HEK293 (cell line): ENCODE results near the gene KLHL4.

Experiments
- CTCF ChIA-PET: fragments of 350-600 bp; formaldehyde crosslinking; extraction: SDS; loops from one replicate; lab custom pipeline; 2021; ENCODE audit warnings: antibody characterized with exemption; lab: Yijun Ruan, JAX
- POLR2A ChIA-PET: fragments of 300-600 bp; formaldehyde crosslinking; extraction: SDS; loops from one replicate; lab custom pipeline; 2020; ENCODE audit warnings: antibody characterized with exemption, inconsistent platforms; lab: Yijun Ruan, JAX
- H3K27ac ChIP-seq: fragments of 200-500 bp; sonication (Bioruptor generic); 2 replicates; pipeline ENCODE4 v1.5.1; 2014; ENCODE audit warnings: low read depth, low read length, control low read depth, inconsistent platforms; ENCODE audit errors: extremely low read depth
- H3K36me3 ChIP-seq, 2 experiments: fragments of 200-500 bp in 1 of 2; sonication (Bioruptor generic) in 1 of 2; 1 replicate in 1 of 2; 2 replicates in 1 of 2; pipeline ENCODE4 v1.5.1; 2014 to 2017; ENCODE audit warnings: inconsistent platforms in 2 of 2, low read length in 2 of 2; ENCODE audit not compliant: control insufficient read depth in 2 of 2, insufficient read depth in 1 of 2
- H3K4me1 ChIP-seq: fragments of 200-500 bp; sonication (Bioruptor generic); 2 replicates; pipeline ENCODE4 v1.5.1; 2014; ENCODE audit warnings: mild to moderate bottlenecking, low read length, inconsistent platforms; ENCODE audit not compliant: control insufficient read depth, insufficient read depth
- H3K4me3 ChIP-seq: 2 replicates; pipeline ENCODE4 v1.5.1; 2011; ENCODE audit warnings: low read depth, mild to moderate bottlenecking, control low read depth, low read length, moderate library complexity
- H3K9me3 ChIP-seq: fragments of 200-500 bp; sonication (Bioruptor generic); 2 replicates; pipeline ENCODE4 v1.5.1; 2014; ENCODE audit warnings: low read depth, low read length, inconsistent platforms; ENCODE audit not compliant: control insufficient read depth, insufficient read depth
- EGR2 ChIP-seq: fragments of 450-650 bp; formaldehyde crosslinking; IDR thresholded peaks from 2 replicates; pipeline ENCODE4 v1.5.1; 2016; ENCODE audit warnings: low read depth, missing biosample characterization, missing genetic modification characterization
- OVOL3 ChIP-seq: fragments of 450-650 bp; formaldehyde crosslinking; IDR thresholded peaks from 2 replicates; pipeline ENCODE4 v1.5.1; 2016; ENCODE audit warnings: missing biosample characterization, missing genetic modification characterization
- TRIM28 ChIP-seq: IDR thresholded peaks from 2 replicates; pipeline ENCODE4 v1.6.1; 2011; ENCODE audit warnings: low read length, control low read depth, borderline replicate concordance
- ZBTB21 ChIP-seq: fragments of 450-650 bp; formaldehyde crosslinking; IDR thresholded peaks from 2 replicates; pipeline ENCODE4 v1.5.1; 2017; ENCODE audit warnings: missing biosample characterization, missing genetic modification characterization
- ZBTB7A ChIP-seq: fragments of 450-650 bp; formaldehyde crosslinking; IDR thresholded peaks from 2 replicates; pipeline ENCODE4 v1.5.1; 2016; ENCODE audit warnings: low read depth, missing biosample characterization, missing genetic modification characterization
- ZFHX2 ChIP-seq: fragments of 450-650 bp; formaldehyde crosslinking; conservative IDR thresholded peaks from 2 replicates; pipeline ENCODE4 v1.5.1; 2016; ENCODE audit warnings: missing biosample characterization, missing genetic modification characterization
- ZFP69B ChIP-seq: fragments of 450-650 bp; formaldehyde crosslinking; IDR thresholded peaks from 2 replicates; pipeline ENCODE4 v1.5.1; 2016; ENCODE audit warnings: missing biosample characterization, missing genetic modification characterization
- ZNF112 ChIP-seq: fragments of 450-650 bp; formaldehyde crosslinking; IDR thresholded peaks from 2 replicates; pipeline ENCODE4 v1.5.0; 2017; ENCODE audit warnings: missing biosample characterization, missing genetic modification characterization
- ZNF132 ChIP-seq: fragments of 450-650 bp; formaldehyde crosslinking; IDR thresholded peaks from 2 replicates; pipeline ENCODE4 v1.5.1; 2017; ENCODE audit warnings: missing biosample characterization, missing genetic modification characterization, borderline replicate concordance
- ZNF155 ChIP-seq: fragments of 450-650 bp; formaldehyde crosslinking; IDR thresholded peaks from 2 replicates; pipeline ENCODE4 v1.5.1; 2016; ENCODE audit warnings: missing biosample characterization, missing genetic modification characterization
- ZNF16 ChIP-seq: fragments of 450-650 bp; formaldehyde crosslinking; IDR thresholded peaks from 2 replicates; pipeline ENCODE4 v1.5.1; 2016; ENCODE audit warnings: low read depth, missing biosample characterization, missing genetic modification characterization
- ZNF585B ChIP-seq: fragments of 450-650 bp; formaldehyde crosslinking; IDR thresholded peaks from 2 replicates; pipeline ENCODE4 v1.5.1; 2016; ENCODE audit warnings: missing biosample characterization, missing genetic modification characterization
- ZNF600 ChIP-seq: fragments of 450-650 bp; formaldehyde crosslinking; IDR thresholded peaks from 2 replicates; pipeline ENCODE4 v1.5.1; 2016; ENCODE audit warnings: missing biosample characterization, missing genetic modification characterization
- ZNF670 ChIP-seq: fragments of 450-650 bp; formaldehyde crosslinking; IDR thresholded peaks from 2 replicates; pipeline ENCODE4 v1.5.1; 2016; ENCODE audit warnings: missing biosample characterization, missing genetic modification characterization, low read depth
- ZNF707 ChIP-seq: fragments of 450-650 bp; formaldehyde crosslinking; IDR thresholded peaks from 2 replicates; pipeline ENCODE4 v1.5.1; 2016; ENCODE audit warnings: missing biosample characterization, missing genetic modification characterization
- ZNF768 ChIP-seq: fragments of 450-650 bp; formaldehyde crosslinking; IDR thresholded peaks from 2 replicates; pipeline ENCODE4 v1.5.1; 2018; ENCODE audit warnings: missing biosample characterization, mild to moderate bottlenecking, missing genetic modification characterization
- ZNF776 ChIP-seq: fragments of 450-650 bp; formaldehyde crosslinking; IDR thresholded peaks from 2 replicates; pipeline ENCODE4 v1.5.0; 2017; ENCODE audit warnings: missing biosample characterization, missing genetic modification characterization, borderline replicate concordance
- ZXDB ChIP-seq: fragments of 450-650 bp; formaldehyde crosslinking; IDR thresholded peaks from 2 replicates; pipeline ENCODE4 v1.5.1; 2016; ENCODE audit warnings: missing biosample characterization, missing genetic modification characterization
- TF ChIP-seq, protein P1 (sequence below): fragments of 450-650 bp; formaldehyde crosslinking; IDR thresholded peaks from 2 replicates; pipeline ENCODE4 v1.5.1; 2016; ENCODE audit warnings: missing biosample characterization, missing genetic modification characterization
- TF ChIP-seq, protein P2 (sequence below): fragments of 450-650 bp; formaldehyde crosslinking; conservative IDR thresholded peaks from 2 replicates; pipeline ENCODE4 v1.5.1; 2016; ENCODE audit warnings: low read depth, missing biosample characterization, missing genetic modification characterization

KLHL4 gene

DNA sequence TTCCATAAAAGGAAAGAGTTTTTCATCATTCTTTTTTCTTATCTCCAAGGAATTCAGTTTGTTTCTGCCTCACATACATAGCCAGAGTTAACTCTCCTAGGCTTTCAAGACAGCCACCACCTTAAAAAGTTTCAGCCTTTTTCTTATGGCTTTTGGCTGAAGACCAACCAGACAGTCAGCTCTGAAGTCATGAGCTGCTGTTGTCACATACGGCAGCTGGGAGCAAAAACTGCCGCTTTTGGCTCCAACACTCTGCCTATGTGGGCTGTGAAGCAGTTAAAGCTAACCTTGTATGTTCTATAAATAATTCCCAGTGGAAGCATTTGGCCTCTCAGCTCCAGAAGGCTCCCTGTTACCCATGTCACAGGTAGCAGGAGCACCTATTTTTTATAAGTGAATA lies 104.1 kb downstream of the KLHL4 start:
- POLR2A ChIA-PET = no interaction called here

DNA sequence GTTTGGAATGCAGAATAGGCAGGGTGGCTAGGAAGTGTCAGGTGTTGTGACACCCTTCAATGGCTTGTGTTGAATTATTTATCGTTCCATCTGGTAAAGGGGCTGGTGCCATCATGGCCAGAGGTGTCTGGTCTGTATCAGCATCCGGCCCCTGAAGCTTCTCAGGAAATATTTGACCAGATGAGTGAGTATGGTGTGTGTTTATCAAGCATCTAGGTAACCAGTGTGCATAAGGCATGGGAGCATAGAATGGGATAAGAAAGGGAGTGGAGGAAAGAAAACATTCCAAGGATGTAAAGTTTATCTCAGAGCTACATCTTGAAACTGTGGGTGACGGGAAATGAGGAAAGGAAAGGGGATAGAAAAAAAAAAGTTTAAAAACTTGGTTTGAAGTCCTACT lies 109.4 kb downstream of the KLHL4 start:
- no peak overlapping the region for H3K27ac ChIP-seq
- H3K4me3 ChIP-seq = no peak overlapping the region
- CTCF ChIA-PET = interaction anchor here (0.7 to 1.2 kb wide), 4 partner anchors 14 to 375 kb away, joined by 3 to 5 read pairs (median 3); no protein-coding TSS in a partner anchor
- H3K4me1 ChIP-seq = no peaks in the 10 kb centered on the region
- no peaks in the 10 kb centered on the region for H3K36me3 ChIP-seq
- TF ChIP-seq, protein P1, sequence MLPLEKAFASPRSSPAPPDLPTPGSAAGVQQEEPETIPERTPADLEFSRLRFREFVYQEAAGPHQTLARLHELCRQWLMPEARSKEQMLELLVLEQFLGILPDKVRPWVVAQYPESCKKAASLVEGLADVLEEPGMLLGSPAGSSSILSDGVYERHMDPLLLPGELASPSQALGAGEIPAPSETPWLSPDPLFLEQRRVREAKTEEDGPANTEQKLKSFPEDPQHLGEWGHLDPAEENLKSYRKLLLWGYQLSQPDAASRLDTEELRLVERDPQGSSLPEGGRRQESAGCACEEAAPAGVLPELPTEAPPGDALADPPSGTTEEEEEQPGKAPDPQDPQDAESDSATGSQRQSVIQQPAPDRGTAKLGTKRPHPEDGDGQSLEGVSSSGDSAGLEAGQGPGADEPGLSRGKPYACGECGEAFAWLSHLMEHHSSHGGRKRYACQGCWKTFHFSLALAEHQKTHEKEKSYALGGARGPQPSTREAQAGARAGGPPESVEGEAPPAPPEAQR = no peak
- TF ChIP-seq, protein P2, sequence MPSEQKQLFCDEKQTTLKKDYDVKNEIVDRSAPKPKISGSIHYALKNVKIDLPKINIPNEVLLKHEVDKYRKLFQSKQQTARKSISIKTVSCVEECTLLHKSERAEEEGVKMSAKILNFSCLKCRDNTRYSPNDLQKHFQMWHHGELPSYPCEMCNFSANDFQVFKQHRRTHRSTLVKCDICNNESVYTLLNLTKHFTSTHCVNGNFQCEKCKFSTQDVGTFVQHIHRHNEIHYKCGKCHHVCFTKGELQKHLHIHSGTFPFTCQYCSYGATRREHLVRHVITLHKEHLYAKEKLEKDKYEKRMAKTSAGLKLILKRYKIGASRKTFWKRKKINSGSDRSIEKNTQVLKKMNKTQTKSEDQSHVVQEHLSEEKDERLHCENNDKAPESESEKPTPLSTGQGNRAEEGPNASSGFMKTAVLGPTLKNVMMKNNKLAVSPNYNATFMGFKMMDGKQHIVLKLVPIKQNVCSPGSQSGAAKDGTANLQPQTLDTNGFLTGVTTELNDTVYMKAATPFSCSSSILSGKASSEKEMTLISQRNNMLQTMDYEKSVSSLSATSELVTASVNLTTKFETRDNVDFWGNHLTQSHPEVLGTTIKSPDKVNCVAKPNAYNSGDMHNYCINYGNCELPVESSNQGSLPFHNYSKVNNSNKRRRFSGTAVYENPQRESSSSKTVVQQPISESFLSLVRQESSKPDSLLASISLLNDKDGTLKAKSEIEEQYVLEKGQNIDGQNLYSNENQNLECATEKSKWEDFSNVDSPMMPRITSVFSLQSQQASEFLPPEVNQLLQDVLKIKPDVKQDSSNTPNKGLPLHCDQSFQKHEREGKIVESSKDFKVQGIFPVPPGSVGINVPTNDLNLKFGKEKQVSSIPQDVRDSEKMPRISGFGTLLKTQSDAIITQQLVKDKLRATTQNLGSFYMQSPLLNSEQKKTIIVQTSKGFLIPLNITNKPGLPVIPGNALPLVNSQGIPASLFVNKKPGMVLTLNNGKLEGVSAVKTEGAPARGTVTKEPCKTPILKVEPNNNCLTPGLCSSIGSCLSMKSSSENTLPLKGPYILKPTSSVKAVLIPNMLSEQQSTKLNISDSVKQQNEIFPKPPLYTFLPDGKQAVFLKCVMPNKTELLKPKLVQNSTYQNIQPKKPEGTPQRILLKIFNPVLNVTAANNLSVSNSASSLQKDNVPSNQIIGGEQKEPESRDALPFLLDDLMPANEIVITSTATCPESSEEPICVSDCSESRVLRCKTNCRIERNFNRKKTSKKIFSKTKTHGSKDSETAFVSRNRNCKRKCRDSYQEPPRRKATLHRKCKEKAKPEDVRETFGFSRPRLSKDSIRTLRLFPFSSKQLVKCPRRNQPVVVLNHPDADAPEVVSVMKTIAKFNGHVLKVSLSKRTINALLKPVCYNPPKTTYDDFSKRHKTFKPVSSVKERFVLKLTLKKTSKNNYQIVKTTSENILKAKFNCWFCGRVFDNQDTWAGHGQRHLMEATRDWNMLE (tag by site-specific recombination) = no peak
- TF ChIP-seq OVOL3 = no peak
- no peak for TF ChIP-seq ZBTB21 (tag by site-specific recombination)
- no peak for TF ChIP-seq ZNF155 (tag by site-specific recombination)
- no peak for TF ChIP-seq ZBTB7A (tag by site-specific recombination)
- TF ChIP-seq ZNF585B (tag by site-specific recombination) = no peak
- TF ChIP-seq ZNF768 (tag by site-specific recombination) = no peak
- TF ChIP-seq TRIM28 = no peak
- TF ChIP-seq ZNF112 (tag by site-specific recombination) = no peak
- no peak for TF ChIP-seq ZNF600 (tag by site-specific recombination)
- TF ChIP-seq ZFHX2 = no peak
- TF ChIP-seq ZFP69B (tag by site-specific recombination) = no peak
- TF ChIP-seq EGR2 (tag by site-specific recombination) = no peak
- TF ChIP-seq ZNF707 (tag by site-specific recombination) = no peak
- no peak for TF ChIP-seq ZNF670 (tag by site-specific recombination)
- no peak for TF ChIP-seq ZNF776 (tag by site-specific recombination)
- POLR2A ChIA-PET = no interaction called here
- no peaks in the 10 kb centered on the region for H3K9me3 ChIP-seq

More for the DNA sequence above, 104.1 kb downstream of the KLHL4 start:
- H3K9me3 ChIP-seq = no peaks in the 10 kb centered on the region
- H3K4me3 ChIP-seq = no peak overlapping the region
- H3K36me3 ChIP-seq = no peaks in the 10 kb centered on the region
- H3K4me1 ChIP-seq = no peaks in the 10 kb centered on the region
- TF ChIP-seq ZNF16 (tag by site-specific recombination) (no peak), ZNF132 (no peak), ZXDB (tag by site-specific recombination) (no peak)
- no peak overlapping the region for H3K27ac ChIP-seq
- CTCF ChIA-PET = interaction anchor here (0.9 to 1.7 kb wide), 2 partner anchors 10 to 283 kb away, joined by 3 to 5 read pairs; no protein-coding TSS in a partner anchor
